ENCODE measurements around the gene ANKS3.

DNA sequence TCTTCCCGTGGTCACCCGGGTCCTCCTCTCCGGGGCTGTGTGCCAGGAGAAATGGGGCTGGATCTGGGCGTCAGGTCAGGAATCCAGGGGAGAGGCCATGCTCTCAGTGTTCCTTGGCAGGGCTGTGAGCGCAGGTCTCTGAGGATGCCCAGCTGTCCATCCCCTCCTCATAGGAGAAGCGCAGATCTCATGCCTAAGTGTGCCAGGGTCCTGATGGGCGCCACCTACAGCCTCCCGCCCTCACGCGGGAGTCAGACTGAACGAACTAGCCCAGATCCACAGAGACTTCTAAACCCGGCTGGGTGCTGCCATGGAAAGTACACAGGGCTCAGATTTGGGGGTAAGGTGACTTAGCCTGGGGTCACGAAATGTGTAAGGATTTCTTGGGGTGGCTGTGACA lies 85.2 kb downstream of the ANKS3 start:
- no peak for TF ChIP-seq POLR2A (IDR thresholded peaks at IDR 0.05)
- TF ChIP-seq, protein P1, sequence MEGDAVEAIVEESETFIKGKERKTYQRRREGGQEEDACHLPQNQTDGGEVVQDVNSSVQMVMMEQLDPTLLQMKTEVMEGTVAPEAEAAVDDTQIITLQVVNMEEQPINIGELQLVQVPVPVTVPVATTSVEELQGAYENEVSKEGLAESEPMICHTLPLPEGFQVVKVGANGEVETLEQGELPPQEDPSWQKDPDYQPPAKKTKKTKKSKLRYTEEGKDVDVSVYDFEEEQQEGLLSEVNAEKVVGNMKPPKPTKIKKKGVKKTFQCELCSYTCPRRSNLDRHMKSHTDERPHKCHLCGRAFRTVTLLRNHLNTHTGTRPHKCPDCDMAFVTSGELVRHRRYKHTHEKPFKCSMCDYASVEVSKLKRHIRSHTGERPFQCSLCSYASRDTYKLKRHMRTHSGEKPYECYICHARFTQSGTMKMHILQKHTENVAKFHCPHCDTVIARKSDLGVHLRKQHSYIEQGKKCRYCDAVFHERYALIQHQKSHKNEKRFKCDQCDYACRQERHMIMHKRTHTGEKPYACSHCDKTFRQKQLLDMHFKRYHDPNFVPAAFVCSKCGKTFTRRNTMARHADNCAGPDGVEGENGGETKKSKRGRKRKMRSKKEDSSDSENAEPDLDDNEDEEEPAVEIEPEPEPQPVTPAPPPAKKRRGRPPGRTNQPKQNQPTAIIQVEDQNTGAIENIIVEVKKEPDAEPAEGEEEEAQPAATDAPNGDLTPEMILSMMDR (IDR thresholded peaks at IDR 0.05), result no peak
